ENCODE data around the gene TGFBI.

GRCh38 chr5:136058972-136059354 is 30.2 kb downstream of the TGFBI start:
- no peak for TF ChIP-seq POLR2A (IDR thresholded peaks at IDR 0.05)
- no peak for TF ChIP-seq POLR2AphosphoS5 (IDR thresholded peaks at IDR 0.05)

Measured in prostate gland (tissue), 1 donor.